ENCODE results near the gene TGFB1. TPM values are rescaled to one million over a fixed set of nuclear protein-coding genes. Genes with fewer than 3 reads are reported as not detected.

Gene TGFB1
- polyA plus RNA-seq, 1 of the 3 experiments (the other 2 are of a cell fraction): 25.5 TPM

DNA sequence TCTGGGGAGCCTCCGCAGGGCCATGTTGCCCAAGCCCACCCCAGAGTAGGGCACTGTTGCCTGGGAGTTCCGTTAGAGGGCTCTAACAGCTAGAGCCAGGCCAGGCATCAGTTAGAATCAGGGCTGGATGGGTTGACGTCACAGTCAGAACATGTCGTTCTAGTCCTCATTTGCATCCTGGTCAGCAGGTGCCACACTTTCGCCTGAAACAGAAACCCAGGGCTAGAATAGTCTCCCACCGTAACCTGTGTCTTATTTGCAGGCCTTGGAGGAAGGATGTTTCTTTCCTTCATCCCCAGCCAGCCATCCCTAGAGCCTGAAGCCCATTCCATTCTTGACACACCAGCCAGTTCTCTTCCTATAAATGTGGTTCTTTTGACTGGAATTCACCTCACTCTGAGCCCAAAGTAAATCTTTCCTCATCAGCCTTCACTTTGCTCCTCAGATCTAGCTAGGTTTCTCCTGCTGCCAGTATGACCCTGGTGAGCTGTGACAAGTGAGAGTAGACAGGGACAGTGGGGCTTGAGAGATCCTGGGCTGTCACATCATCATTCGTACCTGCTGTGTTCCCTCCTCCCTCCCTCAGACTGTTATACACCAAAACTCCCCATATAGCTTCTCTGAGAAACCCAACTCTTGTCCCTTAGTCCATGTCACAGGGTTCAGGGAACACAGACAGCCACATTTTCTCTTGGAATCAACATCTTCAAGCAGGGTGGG is 55.9 kb downstream of the TGFB1 start:
- Histone ChIP-seq H3K4me1 (ENCODE audit: control insufficient read depth in 1 of 2, insufficient read depth in 2 of 2, low read depth in 1 of 2, low read length in 1 of 2) (no peaks in the 10 kb centered on the region), H3K9me3 (no peaks in the 10 kb centered on the region), H3K79me2 (ENCODE audit: insufficient read depth) (peaks cover 11% of the 10 kb centered on the region; the same call in 1 of the 2 replicates), H3K4me2 (no peak overlapping the region), H3K9ac (peak overlapping the region; percentile 41; the same call in 1 of the 2 replicates), H3F3A (replicated peaks; ENCODE audit: insufficient read depth) (peaks cover 17% of the 10 kb centered on the region), H3K36me3 (replicated peaks in 1 of 2; ENCODE audit: control insufficient read depth in 1 of 2, insufficient read depth in 2 of 2, low read length in 1 of 2) (peaks cover 70 to 97% of the 10 kb centered on the region in 2 experiments), H3K27ac (ENCODE audit: low read depth in 2 of 2, low read length in 1 of 2) (peak overlapping the region in 1 of 2 experiments; percentile 80; a peak in 2 of 4 replicates), H4K20me1 (ENCODE audit: insufficient read depth) (peaks cover 9% of the 10 kb centered on the region; the same call in 1 of the 2 replicates), H2AFZ (ENCODE audit: low read depth) (no peak overlapping the region), H3K9me2 (no peaks in the 10 kb centered on the region), H3K27me3 (ENCODE audit: insufficient read depth) (no peaks in the 10 kb centered on the region), H3K4me3 (ENCODE audit: low read depth in 2 of 2, low read length in 1 of 2) (no peak overlapping the region)
- DNase-seq: no peak
- WGBS (ENCODE audit: low lambda C conversion rate): 100% methylated on average over 3 of the region's 7 CpGs
- POLR2A ChIA-PET: no interaction called here
- CTCF ChIA-PET: interaction anchor here (0.6 to 12.4 kb wide), 3 partner anchors 9 to 55 kb away, joined by 3 to 105 read pairs (median 4); partner anchors contain the start of gene CCDC97
- TF ChIP-seq, protein P1, sequence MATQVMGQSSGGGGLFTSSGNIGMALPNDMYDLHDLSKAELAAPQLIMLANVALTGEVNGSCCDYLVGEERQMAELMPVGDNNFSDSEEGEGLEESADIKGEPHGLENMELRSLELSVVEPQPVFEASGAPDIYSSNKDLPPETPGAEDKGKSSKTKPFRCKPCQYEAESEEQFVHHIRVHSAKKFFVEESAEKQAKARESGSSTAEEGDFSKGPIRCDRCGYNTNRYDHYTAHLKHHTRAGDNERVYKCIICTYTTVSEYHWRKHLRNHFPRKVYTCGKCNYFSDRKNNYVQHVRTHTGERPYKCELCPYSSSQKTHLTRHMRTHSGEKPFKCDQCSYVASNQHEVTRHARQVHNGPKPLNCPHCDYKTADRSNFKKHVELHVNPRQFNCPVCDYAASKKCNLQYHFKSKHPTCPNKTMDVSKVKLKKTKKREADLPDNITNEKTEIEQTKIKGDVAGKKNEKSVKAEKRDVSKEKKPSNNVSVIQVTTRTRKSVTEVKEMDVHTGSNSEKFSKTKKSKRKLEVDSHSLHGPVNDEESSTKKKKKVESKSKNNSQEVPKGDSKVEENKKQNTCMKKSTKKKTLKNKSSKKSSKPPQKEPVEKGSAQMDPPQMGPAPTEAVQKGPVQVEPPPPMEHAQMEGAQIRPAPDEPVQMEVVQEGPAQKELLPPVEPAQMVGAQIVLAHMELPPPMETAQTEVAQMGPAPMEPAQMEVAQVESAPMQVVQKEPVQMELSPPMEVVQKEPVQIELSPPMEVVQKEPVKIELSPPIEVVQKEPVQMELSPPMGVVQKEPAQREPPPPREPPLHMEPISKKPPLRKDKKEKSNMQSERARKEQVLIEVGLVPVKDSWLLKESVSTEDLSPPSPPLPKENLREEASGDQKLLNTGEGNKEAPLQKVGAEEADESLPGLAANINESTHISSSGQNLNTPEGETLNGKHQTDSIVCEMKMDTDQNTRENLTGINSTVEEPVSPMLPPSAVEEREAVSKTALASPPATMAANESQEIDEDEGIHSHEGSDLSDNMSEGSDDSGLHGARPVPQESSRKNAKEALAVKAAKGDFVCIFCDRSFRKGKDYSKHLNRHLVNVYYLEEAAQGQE (IDR thresholded peaks at IDR 0.05; ENCODE audit: low read depth, low read length): no peak
- TF ChIP-seq, protein P2, sequence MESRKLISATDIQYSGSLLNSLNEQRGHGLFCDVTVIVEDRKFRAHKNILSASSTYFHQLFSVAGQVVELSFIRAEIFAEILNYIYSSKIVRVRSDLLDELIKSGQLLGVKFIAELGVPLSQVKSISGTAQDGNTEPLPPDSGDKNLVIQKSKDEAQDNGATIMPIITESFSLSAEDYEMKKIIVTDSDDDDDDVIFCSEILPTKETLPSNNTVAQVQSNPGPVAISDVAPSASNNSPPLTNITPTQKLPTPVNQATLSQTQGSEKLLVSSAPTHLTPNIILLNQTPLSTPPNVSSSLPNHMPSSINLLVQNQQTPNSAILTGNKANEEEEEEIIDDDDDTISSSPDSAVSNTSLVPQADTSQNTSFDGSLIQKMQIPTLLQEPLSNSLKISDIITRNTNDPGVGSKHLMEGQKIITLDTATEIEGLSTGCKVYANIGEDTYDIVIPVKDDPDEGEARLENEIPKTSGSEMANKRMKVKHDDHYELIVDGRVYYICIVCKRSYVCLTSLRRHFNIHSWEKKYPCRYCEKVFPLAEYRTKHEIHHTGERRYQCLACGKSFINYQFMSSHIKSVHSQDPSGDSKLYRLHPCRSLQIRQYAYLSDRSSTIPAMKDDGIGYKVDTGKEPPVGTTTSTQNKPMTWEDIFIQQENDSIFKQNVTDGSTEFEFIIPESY (IDR thresholded peaks at IDR 0.05; ENCODE audit: borderline replicate concordance, low read depth): no peak
- TF ChIP-seq RCOR1 (IDR thresholded peaks at IDR 0.05; ENCODE audit: low read length) (no peak), CHD2 (IDR thresholded peaks at IDR 0.05; ENCODE audit: low read length, partially characterized antibody) (no peak), FOXJ3 (CRISPR knock-in tag; IDR thresholded peaks at IDR 0.05) (no peak), FOXM1 (IDR thresholded peaks at IDR 0.05; ENCODE audit: low read depth) (no peak), NFIC (IDR thresholded peaks at IDR 0.05; ENCODE audit: borderline replicate concordance) (no peak), POLR2AphosphoS5 (IDR thresholded peaks at IDR 0.05; ENCODE audit: low read depth, low read length) (no peak), GABPA (IDR thresholded peaks at IDR 0.05; ENCODE audit: low read depth) (no peak), TCF12 (IDR thresholded peaks at IDR 0.05) (no peak), MXI1 (IDR thresholded peaks at IDR 0.05; ENCODE audit: low read depth, low read length) (no peak), RAD21 (IDR thresholded peaks at IDR 0.05; ENCODE audit: low read length) (no peak), RFX5 (IDR thresholded peaks at IDR 0.05; ENCODE audit: low read length) (no peak), FOSL2 (IDR thresholded peaks at IDR 0.05; ENCODE audit: borderline replicate concordance, low read depth) (no peak), RXRA (IDR thresholded peaks at IDR 0.05; ENCODE audit: borderline replicate concordance, low read depth) (no peak), YY1 (IDR thresholded peaks at IDR 0.05; ENCODE audit: low read depth) (no peak), MEF2A (IDR thresholded peaks at IDR 0.05; ENCODE audit: borderline replicate concordance, low read depth) (no peak), EZH2phosphoT487 (IDR thresholded peaks at IDR 0.05; ENCODE audit: borderline replicate concordance, low read depth) (no peak)
- TF ChIP-seq, protein P3, sequence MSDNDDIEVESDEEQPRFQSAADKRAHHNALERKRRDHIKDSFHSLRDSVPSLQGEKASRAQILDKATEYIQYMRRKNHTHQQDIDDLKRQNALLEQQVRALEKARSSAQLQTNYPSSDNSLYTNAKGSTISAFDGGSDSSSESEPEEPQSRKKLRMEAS (IDR thresholded peaks at IDR 0.05; ENCODE audit: low read depth): no peak

Measured in SK-N-SH (cell line).